ENCODE measurements around the gene FGF23.

Gene FGF23

GRCh38 chr12:4379405-4379804, at the start of gene FGF23:
Gene FGF23 (minus strand): TSS chr12:4379712. CDS start chr12:4379582, 130 bp downstream.
- no peaks in the 10 kb centered on the region for H3K9me3 ChIP-seq (ENCODE audit: insufficient read depth, low read length)
- H3K4me1 ChIP-seq (ENCODE audit: low read length) = no peaks in the 10 kb centered on the region
- H3K27ac ChIP-seq (ENCODE audit: low read length) = no peak within 1 kb of the TSS
- no peak within 1 kb of the TSS for H3K9ac ChIP-seq (ENCODE audit: low read length)
- H3K4me2 ChIP-seq (ENCODE audit: low read length) = no peak within 1 kb of the TSS
- no peak within 1 kb of the TSS for H3K4me3 ChIP-seq (ENCODE audit: low read length)
- no peak within 1 kb of the TSS for H2AFZ ChIP-seq (ENCODE audit: low read depth, low read length)
- no peak for TF ChIP-seq EZH2phosphoT487 (IDR thresholded peaks at IDR 0.05; ENCODE audit: low read depth)
- no peak for TF ChIP-seq CTCF (IDR thresholded peaks at IDR 0.05; ENCODE audit: low read depth, low read length)
- no peaks in the 10 kb centered on the region for H4K20me1 ChIP-seq (ENCODE audit: insufficient read depth, low read length)
- no peaks in the 10 kb centered on the region for H3K79me2 ChIP-seq (ENCODE audit: low read length)
- peaks cover 10% of the 10 kb centered on the region for H3K27me3 ChIP-seq (ENCODE audit: low read depth, low read length)
- H3K36me3 ChIP-seq (replicated peaks; ENCODE audit: low read depth, low read length) = no peaks in the 10 kb centered on the region

- no peak overlapping the region for H3K27ac ChIP-seq (ENCODE audit: low read length)
- TF ChIP-seq EZH2phosphoT487 (IDR thresholded peaks at IDR 0.05; ENCODE audit: low read depth) (no peak), CTCF (IDR thresholded peaks at IDR 0.05; ENCODE audit: low read depth, low read length) (no peak)
- no peaks in the 10 kb centered on the region for H3K36me3 ChIP-seq (replicated peaks; ENCODE audit: low read depth, low read length)
- H3K4me3 ChIP-seq (ENCODE audit: low read length) = no peak overlapping the region
- H3K79me2 ChIP-seq (ENCODE audit: low read length) = no peaks in the 10 kb centered on the region
- no peak overlapping the region for H3K9ac ChIP-seq (ENCODE audit: low read length)
- H4K20me1 ChIP-seq (ENCODE audit: insufficient read depth, low read length) = no peaks in the 10 kb centered on the region
- no peaks in the 10 kb centered on the region for H3K4me1 ChIP-seq (ENCODE audit: low read length)
- no peak overlapping the region for H2AFZ ChIP-seq (ENCODE audit: low read depth, low read length)
- no peaks in the 10 kb centered on the region for H3K9me3 ChIP-seq (ENCODE audit: insufficient read depth, low read length)
- H3K4me2 ChIP-seq (ENCODE audit: low read length) = no peak overlapping the region
- peaks cover 12% of the 10 kb centered on the region; the same call in 1 of the 2 replicates for H3K27me3 ChIP-seq (ENCODE audit: low read depth, low read length)
These were observed 44.9 kb upstream of the FGF23 start for GRCh38 chr12:4424422-4424821.

- Histone ChIP-seq H3K27ac (ENCODE audit: low read length) (no peak overlapping the region), H3K9ac (ENCODE audit: low read length) (no peak overlapping the region), H3K27me3 (ENCODE audit: low read depth, low read length) (peaks cover 18% of the 10 kb centered on the region), H3K4me1 (ENCODE audit: low read length) (no peaks in the 10 kb centered on the region), H3K4me2 (ENCODE audit: low read length) (no peak overlapping the region), H3K36me3 (replicated peaks; ENCODE audit: low read depth, low read length) (no peaks in the 10 kb centered on the region), H4K20me1 (ENCODE audit: insufficient read depth, low read length) (no peaks in the 10 kb centered on the region), H3K9me3 (ENCODE audit: insufficient read depth, low read length) (no peaks in the 10 kb centered on the region), H3K4me3 (ENCODE audit: low read length) (no peak overlapping the region), H2AFZ (ENCODE audit: low read depth, low read length) (no peak overlapping the region), H3K79me2 (ENCODE audit: low read length) (no peaks in the 10 kb centered on the region)
- no peak for TF ChIP-seq CTCF (IDR thresholded peaks at IDR 0.05; ENCODE audit: low read depth, low read length)
These were observed 44.1 kb upstream of the FGF23 start for GRCh38 chr12:4423528-4424195.

GRCh38 chr12:4422985-4423384, 43.5 kb upstream of the FGF23 start:
- no peak overlapping the region for H3K4me3 ChIP-seq (ENCODE audit: low read length)
- no peak overlapping the region for H3K9ac ChIP-seq (ENCODE audit: low read length)
- H3K4me1 ChIP-seq (ENCODE audit: low read length) = no peaks in the 10 kb centered on the region
- H3K79me2 ChIP-seq (ENCODE audit: low read length) = no peaks in the 10 kb centered on the region
- no peaks in the 10 kb centered on the region for H3K36me3 ChIP-seq (replicated peaks; ENCODE audit: low read depth, low read length)
- H3K27ac ChIP-seq (ENCODE audit: low read length) = no peak overlapping the region
- no peaks in the 10 kb centered on the region for H3K9me3 ChIP-seq (ENCODE audit: insufficient read depth, low read length)
- H3K4me2 ChIP-seq (ENCODE audit: low read length) = no peak overlapping the region
- TF ChIP-seq CTCF (IDR thresholded peaks at IDR 0.05; ENCODE audit: low read depth, low read length) (no peak), EZH2phosphoT487 (IDR thresholded peaks at IDR 0.05; ENCODE audit: low read depth) (no peak)
- no peaks in the 10 kb centered on the region for H4K20me1 ChIP-seq (ENCODE audit: insufficient read depth, low read length)
- no peak overlapping the region for H2AFZ ChIP-seq (ENCODE audit: low read depth, low read length)
- H3K27me3 ChIP-seq (ENCODE audit: low read depth, low read length) = peaks cover 22% of the 10 kb centered on the region
